Breast epithelium (tissue), 4 donors: ENCODE data around the gene CBX5. TPM values are rescaled to one million over a fixed set of nuclear protein-coding genes. Genes with fewer than 3 reads are reported as not detected.
A peak's percentile ranks its signal among the peaks of the same experiment; 100 is the strongest.
"Not testable (repeated sequence)": the region's sequence is repeated elsewhere in the genome, so short reads cannot be mapped to it uniquely, and the experiment has no call there.

Source experiments
- DNase-seq, 2 donors: peaks; one replicate each; pipeline ENCODE4 v3.0.0-alpha.2; 2019; ENCODE audit warnings: low spot score in 2 of 2
- H3K27ac ChIP-seq, 2 donors: fragments of 200-600 bp; sonication (generic) in 1 of 2; one replicate each; pipeline ENCODE4 v1.5.1; 2016 to 2019; ENCODE audit warnings: mild to moderate bottlenecking in 1 of 2
- H3K27me3 ChIP-seq, 2 donors: fragments of 200-600 bp; sonication (generic) in 1 of 2; one replicate each; pipeline versions ENCODE4 v1.5.1 to v1.6.0; 2017 to 2019; ENCODE audit warnings: control low read depth in 1 of 2, mild to moderate bottlenecking in 1 of 2
- H3K36me3 ChIP-seq: fragments of 200-600 bp; one replicate; pipeline ENCODE4 v1.5.1; 2019
- H3K4me1 ChIP-seq, 2 donors: fragments of 200-600 bp; sonication (generic); one replicate each; pipeline ENCODE4 v1.5.1; 2016 to 2019; ENCODE audit warnings: control low read depth in 1 of 2
- H3K4me3 ChIP-seq, 3 donors: fragments of 200-600 bp; sonication (generic); 1 replicate in 2 of 3; 2 replicates in 1 of 3; pipeline ENCODE4 v1.5.1; 2016 to 2019; ENCODE audit warnings: mild to moderate bottlenecking in 3 of 3, moderate library complexity in 2 of 3
- H3K9me3 ChIP-seq, 2 donors: fragments of 200-600 bp; sonication (generic) in 1 of 2; one replicate each; pipeline ENCODE4 v1.5.1; 2016 to 2019; ENCODE audit warnings: control low read depth in 1 of 2
- POLR2A ChIP-seq: fragments of 450-650 bp; IDR thresholded peaks from one replicate; pipeline ENCODE4 v1.6.1; 2016; ENCODE audit warnings: antibody characterized with exemption, mild to moderate bottlenecking, moderate library complexity
- POLR2AphosphoS5 ChIP-seq, 3 donors: sonication (generic); formaldehyde crosslinking; IDR thresholded peaks; one replicate each; pipeline ENCODE4 v1.6.1; 2017; ENCODE audit warnings: antibody characterized with exemption in 3 of 3
- intact Hi-C: fragments of 100-400 bp; cut with DNase I; formaldehyde crosslinking; loops from one replicate; pipeline ENCODE4 v1.15.1; 2023; ENCODE audit warnings: low total_unique reads
- total RNA-seq, 3 donors: library from RNA; depleted of rRNA; stranded (reverse); fragments of >200 nt; gene quantifications; one replicate each; pipeline ENCODE4 v1.1.0, GENCODE V29; 2016
- TF ChIP-seq, protein P1 (sequence below), 3 donors: fragments of 450-650 bp; IDR thresholded peaks; one replicate each; pipeline ENCODE4 v1.5.1; 2016 to 2017; ENCODE audit warnings: antibody characterized with exemption in 3 of 3, mild to moderate bottlenecking in 3 of 3, moderate library complexity in 3 of 3

The CBX5 gene
- total RNA-seq, 3 donors from 2014 or later: 22.4 to 45.8 (median 31.8) TPM

DNA sequence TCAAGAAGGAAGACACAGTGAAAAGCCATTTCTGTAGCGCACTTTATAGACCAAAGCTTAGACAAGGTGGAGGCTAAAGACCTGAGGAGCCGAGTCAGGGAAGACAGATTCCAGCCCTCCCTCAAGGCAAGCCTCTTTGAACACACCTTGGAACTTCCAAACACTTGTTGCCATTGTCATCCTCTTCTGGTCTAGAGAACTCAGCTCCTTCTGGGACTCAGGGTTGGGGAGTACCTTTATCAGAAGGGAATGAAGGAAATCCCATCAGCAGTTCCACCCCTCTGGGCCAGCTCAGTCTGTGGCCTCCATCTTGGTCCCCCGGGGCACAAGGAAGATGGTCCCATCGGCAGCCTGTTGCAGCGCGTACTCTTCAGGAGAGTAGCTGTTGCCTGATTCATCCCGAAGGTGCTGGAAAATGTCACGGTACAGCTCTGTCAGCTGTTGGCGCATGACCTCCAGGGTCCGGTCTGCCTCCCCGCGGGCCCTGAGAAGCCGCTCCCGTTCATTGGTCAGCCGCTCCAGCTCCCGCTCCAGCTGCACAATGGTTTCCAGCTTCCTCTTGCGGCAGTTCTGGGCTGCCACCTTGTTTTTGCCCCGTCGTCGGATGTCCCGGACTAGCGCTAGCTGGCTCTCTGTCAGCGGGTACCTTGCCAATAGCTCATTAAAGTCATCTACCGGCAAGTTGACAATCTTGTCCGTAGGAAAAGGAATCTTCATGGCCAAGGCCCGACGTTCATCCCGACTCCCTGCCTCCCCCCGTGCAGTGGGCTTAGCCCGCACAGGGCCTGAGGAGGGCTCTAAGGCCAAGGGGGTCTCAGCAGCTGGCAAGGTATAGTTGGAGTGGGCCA is 12.4 kb upstream of the CBX5 start:
- no peaks in the 10 kb centered on the region for H3K27me3 ChIP-seq
- DNase-seq: no peak
- TF ChIP-seq, protein P1, sequence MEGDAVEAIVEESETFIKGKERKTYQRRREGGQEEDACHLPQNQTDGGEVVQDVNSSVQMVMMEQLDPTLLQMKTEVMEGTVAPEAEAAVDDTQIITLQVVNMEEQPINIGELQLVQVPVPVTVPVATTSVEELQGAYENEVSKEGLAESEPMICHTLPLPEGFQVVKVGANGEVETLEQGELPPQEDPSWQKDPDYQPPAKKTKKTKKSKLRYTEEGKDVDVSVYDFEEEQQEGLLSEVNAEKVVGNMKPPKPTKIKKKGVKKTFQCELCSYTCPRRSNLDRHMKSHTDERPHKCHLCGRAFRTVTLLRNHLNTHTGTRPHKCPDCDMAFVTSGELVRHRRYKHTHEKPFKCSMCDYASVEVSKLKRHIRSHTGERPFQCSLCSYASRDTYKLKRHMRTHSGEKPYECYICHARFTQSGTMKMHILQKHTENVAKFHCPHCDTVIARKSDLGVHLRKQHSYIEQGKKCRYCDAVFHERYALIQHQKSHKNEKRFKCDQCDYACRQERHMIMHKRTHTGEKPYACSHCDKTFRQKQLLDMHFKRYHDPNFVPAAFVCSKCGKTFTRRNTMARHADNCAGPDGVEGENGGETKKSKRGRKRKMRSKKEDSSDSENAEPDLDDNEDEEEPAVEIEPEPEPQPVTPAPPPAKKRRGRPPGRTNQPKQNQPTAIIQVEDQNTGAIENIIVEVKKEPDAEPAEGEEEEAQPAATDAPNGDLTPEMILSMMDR (IDR thresholded peaks at IDR 0.05): no peak
- TF ChIP-seq POLR2AphosphoS5 (IDR thresholded peaks at IDR 0.05) (no peak), POLR2A (no peak)
- intact Hi-C loops: no loop called here
- no peaks in the 10 kb centered on the region for H3K36me3 ChIP-seq
- no peak overlapping the region for H3K4me3 ChIP-seq
- no peaks in the 10 kb centered on the region for H3K9me3 ChIP-seq
- H3K27ac ChIP-seq: no peak overlapping the region
- no peaks in the 10 kb centered on the region for H3K4me1 ChIP-seq

DNA sequence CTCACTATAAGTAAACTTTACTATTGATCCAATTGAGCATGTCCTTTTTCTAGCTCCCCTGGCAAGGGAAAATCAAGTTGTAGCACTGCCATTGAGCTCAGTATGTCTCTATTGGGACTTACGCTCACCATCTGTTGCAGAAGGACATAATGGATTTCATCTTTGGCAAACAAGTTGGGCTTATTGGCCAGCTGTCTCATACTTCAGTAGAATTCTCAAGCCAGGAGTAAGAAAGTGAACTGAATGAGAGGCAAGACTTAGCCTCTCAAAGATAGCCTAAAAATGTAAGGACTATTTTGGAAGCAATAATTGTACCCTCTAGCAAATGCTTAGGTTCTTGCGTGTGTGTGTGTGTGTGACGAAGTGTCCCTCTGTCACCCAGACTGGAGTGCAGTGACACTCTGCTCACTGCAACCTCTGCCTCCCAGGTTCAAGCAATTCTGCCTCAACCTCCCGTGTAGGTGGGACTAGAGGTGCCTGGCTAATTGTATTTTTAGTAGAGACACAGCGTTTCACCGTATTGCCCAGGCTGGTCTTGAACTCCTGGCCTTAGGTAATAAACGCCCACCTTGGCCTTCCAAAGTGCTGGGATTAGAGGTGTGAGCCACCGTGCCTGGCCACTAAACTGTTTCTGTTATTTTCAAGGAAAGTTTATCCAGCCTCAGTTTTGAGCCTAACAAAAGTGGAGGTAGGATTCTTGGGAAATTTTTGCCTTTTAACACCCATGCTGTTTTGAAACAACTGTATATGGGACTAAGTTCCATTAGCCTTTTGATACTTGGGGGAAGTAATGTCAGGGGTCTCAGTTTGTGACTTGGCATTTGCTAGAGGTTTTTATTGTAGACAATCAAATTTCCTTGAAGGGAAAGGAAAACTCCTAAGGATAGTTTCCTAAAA is 7.6 kb upstream of the CBX5 start:
- H3K27ac ChIP-seq: no peak overlapping the region
- H3K4me1 ChIP-seq: peaks cover 3 to 17% of the 10 kb centered on the region in 2 donors
- TF ChIP-seq, protein P1 (IDR thresholded peaks at IDR 0.05): no peak
- TF ChIP-seq POLR2A (no peak), POLR2AphosphoS5 (IDR thresholded peaks at IDR 0.05) (no peak)
- H3K36me3 ChIP-seq: no peaks in the 10 kb centered on the region
- H3K4me3 ChIP-seq: no peak overlapping the region
- no peaks in the 10 kb centered on the region for H3K9me3 ChIP-seq
- no peak for DNase-seq
- intact Hi-C loops: loop anchor here (10.0 kb wide), 1 partner anchor 77 kb away; the partner anchor contains the start of gene GPR84
- H3K27me3 ChIP-seq: no peaks in the 10 kb centered on the region

DNA sequence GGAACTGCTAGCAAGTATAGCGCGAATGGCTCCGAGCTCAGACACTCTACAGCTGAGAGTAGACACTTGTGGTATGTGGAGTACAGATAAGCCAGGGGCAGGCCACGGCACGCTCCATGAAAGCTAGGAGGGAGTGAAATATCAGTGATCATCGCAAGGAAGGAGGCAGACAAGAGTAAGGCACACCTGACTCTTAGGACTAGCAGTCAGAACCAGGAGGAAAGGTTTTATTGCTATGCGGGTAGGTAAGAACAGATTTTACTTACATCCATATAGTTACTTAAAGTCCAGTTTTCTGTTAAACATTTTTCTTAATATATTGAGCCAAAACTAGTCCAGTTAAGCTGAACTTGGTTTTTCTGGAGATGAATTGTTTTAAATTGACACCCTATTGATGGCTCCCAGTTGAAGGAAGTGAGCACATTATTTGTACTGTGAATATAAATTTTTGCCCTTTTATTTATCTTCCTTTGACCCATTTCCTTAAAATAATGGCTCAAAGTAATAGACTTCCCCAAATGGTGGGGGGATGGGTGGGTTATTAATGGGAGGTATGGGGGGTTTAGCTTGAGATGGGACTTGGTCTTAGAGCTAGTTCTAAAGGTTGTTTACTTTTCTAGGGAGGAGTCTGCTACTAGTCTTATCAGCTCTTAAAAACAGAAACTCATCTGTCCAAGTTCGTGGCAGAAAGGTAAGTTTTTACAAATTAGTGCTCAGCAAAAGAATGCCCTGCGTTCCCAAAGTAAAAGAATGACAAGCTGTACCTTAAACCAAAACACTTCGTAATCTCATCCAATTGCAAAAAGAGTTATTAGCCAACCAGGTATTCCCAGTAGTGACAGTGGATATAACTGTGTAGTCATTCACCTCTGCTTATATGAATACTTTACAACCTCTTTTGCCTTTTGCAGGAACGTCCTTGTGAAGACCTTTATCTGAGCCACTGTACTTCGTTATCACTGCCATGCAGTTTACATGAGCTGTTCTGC is 6.4 kb upstream of the CBX5 start:
- no peaks in the 10 kb centered on the region for H3K27me3 ChIP-seq
- H3K9me3 ChIP-seq: no peaks in the 10 kb centered on the region
- TF ChIP-seq POLR2A: no peak
- peak in 1 of 3 donors; percentile 24 for TF ChIP-seq POLR2AphosphoS5 (IDR thresholded peaks at IDR 0.05)
- peaks cover 3 to 22% of the 10 kb centered on the region in 2 donors for H3K4me1 ChIP-seq
- no peak overlapping the region for H3K27ac ChIP-seq
- H3K36me3 ChIP-seq: no peaks in the 10 kb centered on the region
- H3K4me3 ChIP-seq: peak overlapping the region in 1 of 3 donors; percentile 23
- no peak for DNase-seq
- intact Hi-C loops: loop anchor here (10.0 kb wide), 1 partner anchor 78 kb away; the partner anchor contains the start of gene GPR84

DNA sequence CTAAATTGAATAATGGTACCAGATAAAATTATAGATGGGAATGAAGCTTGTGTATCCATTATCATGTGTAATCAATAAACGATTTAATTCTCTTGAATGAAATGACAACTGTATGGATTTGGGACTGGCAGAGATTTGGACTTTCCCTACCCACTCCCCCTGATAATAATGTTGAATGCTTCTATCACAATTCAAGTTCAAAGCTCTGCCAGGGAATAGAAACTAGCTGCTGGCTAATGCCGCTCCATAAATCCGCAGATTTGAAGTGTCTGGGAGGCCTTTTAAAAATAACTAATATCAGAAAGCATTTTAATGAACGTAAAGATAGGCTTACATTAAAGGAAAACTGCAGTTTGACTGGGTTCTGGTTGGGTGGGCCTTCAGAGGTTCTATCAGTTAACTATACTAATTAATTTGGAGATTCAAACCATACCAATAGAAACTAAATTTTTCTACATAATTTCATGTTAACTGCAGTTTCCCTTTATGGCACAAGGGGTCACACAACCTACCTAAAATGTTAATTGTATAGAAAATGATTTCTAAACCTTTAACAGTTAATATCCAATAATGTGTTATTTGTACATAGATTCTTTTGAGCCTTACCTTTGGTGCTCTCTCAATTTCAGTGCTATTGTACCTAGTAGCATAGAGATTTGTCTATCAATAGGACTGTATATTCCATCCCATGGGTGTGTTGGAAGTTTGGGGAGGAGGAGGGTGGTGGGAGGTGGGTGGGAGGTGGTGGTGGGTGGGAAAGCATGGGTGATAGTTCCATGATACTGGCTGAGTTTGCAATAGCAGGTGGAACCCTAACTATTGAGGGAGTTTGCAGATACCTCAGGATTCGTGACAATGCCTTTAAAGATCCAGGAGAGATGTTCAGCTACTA is 5.5 kb upstream of the CBX5 start:
- no peaks in the 10 kb centered on the region for H3K27me3 ChIP-seq
- no peaks in the 10 kb centered on the region for H3K36me3 ChIP-seq
- H3K4me3 ChIP-seq: peak overlapping the region in 1 of 3 donors; percentile 23
- no peak overlapping the region for H3K27ac ChIP-seq
- intact Hi-C loops: loop anchor here (10.0 kb wide), 1 partner anchor 79 kb away; the partner anchor contains the start of gene GPR84
- DNase-seq: no peak
- peaks cover 3 to 22% of the 10 kb centered on the region in 2 donors for H3K4me1 ChIP-seq
- TF ChIP-seq POLR2A: no peak
- TF ChIP-seq, protein P1 (IDR thresholded peaks at IDR 0.05): no peak
- no peak for TF ChIP-seq POLR2AphosphoS5 (IDR thresholded peaks at IDR 0.05)
- no peaks in the 10 kb centered on the region for H3K9me3 ChIP-seq

DNA sequence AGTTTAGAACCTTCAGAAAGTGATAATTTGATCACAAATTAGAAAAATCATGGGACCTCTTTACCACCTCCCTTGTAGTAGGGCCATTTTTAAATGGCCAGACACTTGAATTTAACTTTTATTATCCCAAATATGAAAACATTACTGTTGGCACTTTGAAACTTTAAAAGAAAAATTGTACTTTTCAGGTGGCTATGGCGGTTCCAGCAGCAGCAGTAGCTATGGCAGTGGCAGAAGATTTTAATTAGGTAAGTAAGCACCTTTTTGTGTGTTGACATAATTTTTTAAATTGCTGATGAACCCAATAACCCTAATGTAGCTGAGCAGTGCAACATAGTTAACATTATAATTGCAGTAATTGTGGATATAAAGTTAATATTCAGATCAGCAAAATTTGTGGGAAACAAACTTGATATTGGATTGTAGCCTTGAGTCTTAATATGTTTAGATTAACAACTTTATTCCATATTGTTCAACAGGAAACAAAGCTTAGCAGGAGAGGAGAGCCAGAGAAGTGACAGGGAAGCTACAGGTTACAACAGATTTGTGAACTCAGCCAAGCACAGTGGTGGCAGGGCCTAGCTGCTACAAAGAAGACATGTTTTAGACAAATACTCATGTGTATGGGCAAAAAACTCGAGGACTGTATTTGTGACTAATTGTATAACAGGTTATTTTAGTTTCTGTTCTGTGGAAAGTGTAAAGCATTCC is 4.3 kb upstream of the CBX5 start:
- intact Hi-C loops: loop anchor here (10.0 kb wide), 1 partner anchor 81 kb away; the partner anchor contains the start of gene GPR84

More for the DNA sequence above, 4.3 kb upstream of the CBX5 start:
- Histone ChIP-seq H3K4me3 (peak overlapping the region in 1 of 3 donors; percentile 76), H3K4me1 (peaks cover 3 to 22% of the 10 kb centered on the region in 2 donors), H3K27ac (peak overlapping the region in 1 of 2 donors; percentile 93)
- not testable (repeated sequence) for DNase-seq, H3K27me3 ChIP-seq, H3K36me3 ChIP-seq, H3K9me3 ChIP-seq
